ENCODE data around the gene AJM1.

DNA sequence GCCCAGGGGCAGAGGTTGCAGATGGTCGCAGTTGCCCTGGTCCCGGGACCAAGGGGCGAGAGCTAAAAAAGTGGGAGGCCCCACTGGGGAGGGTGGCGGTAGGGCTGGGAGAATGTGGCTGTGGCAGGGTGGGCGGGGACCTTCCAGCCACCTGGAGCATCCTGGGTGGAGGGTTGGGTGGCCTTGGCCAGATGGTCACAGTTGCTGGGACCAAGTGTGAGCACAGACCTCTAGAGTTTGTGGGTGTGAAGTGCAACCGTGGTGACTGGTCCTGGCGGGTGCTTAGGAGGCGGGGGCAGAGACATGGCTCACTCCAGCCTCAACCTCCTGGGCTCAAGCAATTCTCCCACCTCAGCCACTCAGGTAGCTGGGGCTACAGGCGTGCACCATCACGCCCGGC, 38.4 kb downstream of the AJM1 start:
- TF ChIP-seq CTCF (conservative IDR thresholded peaks at IDR 0.05) (no peak), ZFX (IDR thresholded peaks at IDR 0.05) (no peak)
